Ascending aorta (tissue), 2 donors: ENCODE data around the gene C4A. TPM values are rescaled to one million over a fixed set of nuclear protein-coding genes. Genes with fewer than 3 reads are reported as not detected.

Experiments
- DNase-seq, 2 donors: peaks; one replicate each; pipeline ENCODE4 v3.0.0-alpha.2; 2019; ENCODE audit warnings: low spot score in 2 of 2
- H3K27ac ChIP-seq, 2 donors: fragments of 200-600 bp; sonication (generic); one replicate each; pipeline ENCODE4 v1.5.1; 2016 to 2017; ENCODE audit warnings: mild to moderate bottlenecking in 1 of 2
- H3K27me3 ChIP-seq: fragments of 200-600 bp; sonication (generic); one replicate; pipeline ENCODE4 v1.5.1; 2017
- H3K36me3 ChIP-seq, 2 donors: fragments of 200-600 bp; sonication (generic); one replicate each; pipeline ENCODE4 v1.5.1; 2016
- H3K4me1 ChIP-seq, 2 donors: fragments of 200-600 bp; sonication (generic); one replicate each; pipeline ENCODE4 v1.5.1; 2016 to 2017; ENCODE audit warnings: mild to moderate bottlenecking in 1 of 2
- H3K4me3 ChIP-seq, 2 donors: fragments of 200-600 bp; sonication (generic); one replicate each; pipeline ENCODE4 v1.5.1; 2016 to 2017; ENCODE audit warnings: mild to moderate bottlenecking in 1 of 2
- H3K9me3 ChIP-seq, 2 donors: fragments of 200-600 bp; sonication (generic); one replicate each; pipeline ENCODE4 v1.5.1; 2016
- intact Hi-C: fragments of 100-400 bp; cut with DNase I; formaldehyde crosslinking; loops from one replicate; pipeline ENCODE4 v1.15.1; 2023
- total RNA-seq: library from RNA; depleted of rRNA; stranded (reverse); fragments of >200 nt; gene quantifications from one replicate; pipeline ENCODE4 v1.1.0, GENCODE V29; 2016
- TF ChIP-seq, protein P1 (sequence below), 3 experiments: fragments of 200-600 bp in 2 of 3; fragments of 450-650 bp in 1 of 3; sonication (generic) in 2 of 3; IDR thresholded peaks; one replicate each; pipeline ENCODE4 v1.5.1; 2016 to 2019; ENCODE audit warnings: antibody characterized with exemption in 3 of 3, mild to moderate bottlenecking in 1 of 3, moderate library complexity in 1 of 3

The C4A gene
- total RNA-seq, 1 donor from 2014 or later, result 147 TPM

DNA sequence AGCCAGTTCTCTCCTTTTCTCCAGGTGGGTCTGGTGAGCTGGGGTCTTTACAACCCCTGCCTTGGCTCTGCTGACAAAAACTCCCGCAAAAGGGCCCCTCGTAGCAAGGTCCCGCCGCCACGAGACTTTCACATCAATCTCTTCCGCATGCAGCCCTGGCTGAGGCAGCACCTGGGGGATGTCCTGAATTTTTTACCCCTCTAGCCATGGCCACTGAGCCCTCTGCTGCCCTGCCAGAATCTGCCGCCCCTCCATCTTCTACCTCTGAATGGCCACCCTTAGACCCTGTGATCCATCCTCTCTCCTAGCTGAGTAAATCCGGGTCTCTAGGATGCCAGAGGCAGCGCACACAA is 36.7 kb upstream of the C4A start:
- peak overlapping the region; percentile 91 to 93 for H3K27ac ChIP-seq
- H3K27me3 ChIP-seq, result no peaks in the 10 kb centered on the region
- intact Hi-C loops, result loop anchor here (1.0 to 2.0 kb wide), 2 partner anchors 42 to 216 kb away; partner anchors contain the start of genes DDAH2 and ZBTB12
- no peaks in the 10 kb centered on the region for H3K9me3 ChIP-seq
- no peak for DNase-seq
- peaks cover 3 to 16% of the 10 kb centered on the region in 2 donors for H3K4me1 ChIP-seq
- peak overlapping the region; percentile 28 to 59 for H3K4me3 ChIP-seq
- TF ChIP-seq, protein P1, sequence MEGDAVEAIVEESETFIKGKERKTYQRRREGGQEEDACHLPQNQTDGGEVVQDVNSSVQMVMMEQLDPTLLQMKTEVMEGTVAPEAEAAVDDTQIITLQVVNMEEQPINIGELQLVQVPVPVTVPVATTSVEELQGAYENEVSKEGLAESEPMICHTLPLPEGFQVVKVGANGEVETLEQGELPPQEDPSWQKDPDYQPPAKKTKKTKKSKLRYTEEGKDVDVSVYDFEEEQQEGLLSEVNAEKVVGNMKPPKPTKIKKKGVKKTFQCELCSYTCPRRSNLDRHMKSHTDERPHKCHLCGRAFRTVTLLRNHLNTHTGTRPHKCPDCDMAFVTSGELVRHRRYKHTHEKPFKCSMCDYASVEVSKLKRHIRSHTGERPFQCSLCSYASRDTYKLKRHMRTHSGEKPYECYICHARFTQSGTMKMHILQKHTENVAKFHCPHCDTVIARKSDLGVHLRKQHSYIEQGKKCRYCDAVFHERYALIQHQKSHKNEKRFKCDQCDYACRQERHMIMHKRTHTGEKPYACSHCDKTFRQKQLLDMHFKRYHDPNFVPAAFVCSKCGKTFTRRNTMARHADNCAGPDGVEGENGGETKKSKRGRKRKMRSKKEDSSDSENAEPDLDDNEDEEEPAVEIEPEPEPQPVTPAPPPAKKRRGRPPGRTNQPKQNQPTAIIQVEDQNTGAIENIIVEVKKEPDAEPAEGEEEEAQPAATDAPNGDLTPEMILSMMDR (IDR thresholded peaks at IDR 0.05), result no peak
- no peaks in the 10 kb centered on the region for H3K36me3 ChIP-seq

DNA sequence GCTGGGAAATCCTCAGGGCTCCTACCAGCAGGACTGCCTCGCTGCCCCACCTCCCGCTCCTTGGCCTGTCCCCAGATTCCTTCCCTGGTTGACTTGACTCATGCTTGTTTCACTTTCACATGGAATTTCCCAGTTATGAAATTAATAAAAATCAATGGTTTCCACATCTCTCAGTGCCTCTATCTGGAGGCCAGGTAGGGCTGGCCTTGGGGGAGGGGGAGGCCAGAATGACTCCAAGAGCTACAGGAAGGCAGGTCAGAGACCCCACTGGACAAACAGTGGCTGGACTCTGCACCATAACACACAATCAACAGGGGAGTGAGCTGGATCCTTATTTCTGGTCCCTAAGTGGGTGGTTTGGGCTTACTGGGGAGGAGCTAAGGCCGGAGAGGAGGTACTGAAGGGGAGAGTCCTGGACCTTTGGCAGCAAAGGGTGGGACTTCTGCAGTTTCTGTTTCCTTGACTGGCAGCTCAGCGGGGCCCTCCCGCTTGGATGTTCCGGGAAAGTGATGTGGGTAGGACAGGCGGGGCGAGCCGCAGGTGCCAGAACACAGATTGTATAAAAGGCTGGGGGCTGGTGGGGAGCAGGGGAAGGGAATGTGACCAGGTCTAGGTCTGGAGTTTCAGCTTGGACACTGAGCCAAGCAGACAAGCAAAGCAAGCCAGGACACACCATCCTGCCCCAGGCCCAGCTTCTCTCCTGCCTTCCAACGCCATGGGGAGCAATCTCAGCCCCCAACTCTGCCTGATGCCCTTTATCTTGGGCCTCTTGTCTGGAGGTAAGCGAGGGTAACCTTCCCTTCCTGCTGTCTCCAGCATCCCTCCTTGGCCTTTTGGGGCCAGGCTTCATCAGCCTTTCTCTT is 36.1 kb upstream of the C4A start, which contains the start of gene CFB:
TSS of gene CFB (plus strand) at position 589 of the 863 bp plus-strand sequence. CDS start at position 716, 127 bp downstream.
- Histone ChIP-seq H3K27ac (peak within 1 kb of the TSS; percentile 91 to 93), H3K9me3 (no peaks in the 10 kb centered on the region), H3K4me3 (peak within 1 kb of the TSS; percentile 28 to 59), H3K4me1 (peaks cover 3 to 16% of the 10 kb centered on the region in 2 donors), H3K36me3 (no peaks in the 10 kb centered on the region), H3K27me3 (no peaks in the 10 kb centered on the region)
- peak; percentile 75 to 94 for DNase-seq
- TF ChIP-seq, protein P1 (IDR thresholded peaks at IDR 0.05), result no peak
- intact Hi-C loops, result loop anchor here (1.0 to 2.0 kb wide), 2 partner anchors 43 to 216 kb away; partner anchors contain the start of genes DDAH2 and ZBTB12

DNA sequence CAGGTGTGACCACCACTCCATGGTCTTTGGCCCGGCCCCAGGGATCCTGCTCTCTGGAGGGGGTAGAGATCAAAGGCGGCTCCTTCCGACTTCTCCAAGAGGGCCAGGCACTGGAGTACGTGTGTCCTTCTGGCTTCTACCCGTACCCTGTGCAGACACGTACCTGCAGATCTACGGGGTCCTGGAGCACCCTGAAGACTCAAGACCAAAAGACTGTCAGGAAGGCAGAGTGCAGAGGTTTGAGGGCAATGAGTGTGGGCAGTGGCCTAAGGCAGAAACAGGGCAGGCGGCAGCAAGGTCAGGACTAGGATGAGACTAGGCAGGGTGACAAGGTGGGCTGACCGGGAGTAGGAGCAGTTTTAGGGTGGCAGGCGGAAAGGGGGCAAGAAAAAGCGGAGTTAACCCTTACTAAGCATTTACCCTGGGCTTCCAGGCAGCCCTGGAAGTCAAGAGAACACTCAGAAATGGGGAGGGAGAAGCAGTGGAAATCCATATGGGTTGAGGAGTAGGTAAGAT is 35.4 kb upstream of the C4A start:
- peak overlapping the region; percentile 91 to 93 for H3K27ac ChIP-seq
- TF ChIP-seq, protein P1 (IDR thresholded peaks at IDR 0.05), result no peak
- no peak for DNase-seq
- no peaks in the 10 kb centered on the region for H3K27me3 ChIP-seq
- intact Hi-C loops, result no loop called here
- no peaks in the 10 kb centered on the region for H3K9me3 ChIP-seq
- peak overlapping the region in 1 of 2 donors; percentile 59 for H3K4me3 ChIP-seq
- H3K4me1 ChIP-seq, result peaks cover 3 to 16% of the 10 kb centered on the region in 2 donors
- peaks cover 0 to 3% of the 10 kb centered on the region in 2 donors for H3K36me3 ChIP-seq

DNA sequence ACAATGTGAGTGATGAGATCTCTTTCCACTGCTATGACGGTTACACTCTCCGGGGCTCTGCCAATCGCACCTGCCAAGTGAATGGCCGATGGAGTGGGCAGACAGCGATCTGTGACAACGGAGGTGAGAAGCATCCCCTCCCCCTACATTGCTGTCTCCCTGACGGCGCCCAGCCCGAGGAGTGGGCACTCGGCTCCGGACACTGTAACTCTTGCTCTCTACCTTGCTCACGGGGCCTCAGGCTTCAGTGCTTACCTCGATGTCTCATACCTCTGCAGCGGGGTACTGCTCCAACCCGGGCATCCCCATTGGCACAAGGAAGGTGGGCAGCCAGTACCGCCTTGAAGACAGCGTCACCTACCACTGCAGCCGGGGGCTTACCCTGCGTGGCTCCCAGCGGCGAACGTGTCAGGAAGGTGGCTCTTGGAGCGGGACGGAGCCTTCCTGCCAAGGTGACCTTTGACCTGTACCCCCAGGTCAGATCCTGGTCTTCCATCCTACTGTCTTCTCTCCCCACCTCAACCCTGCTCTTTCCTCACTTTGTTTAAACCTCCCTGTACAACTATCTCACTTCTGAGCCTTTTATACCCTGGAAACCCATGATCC is 34.7 kb upstream of the C4A start:
- Histone ChIP-seq H3K9me3 (no peaks in the 10 kb centered on the region), H3K27me3 (no peaks in the 10 kb centered on the region), H3K4me3 (no peak overlapping the region), H3K36me3 (peaks cover 0 to 10% of the 10 kb centered on the region in 2 donors), H3K27ac (peak overlapping the region in 1 of 2 donors; percentile 91), H3K4me1 (peaks cover 3 to 16% of the 10 kb centered on the region in 2 donors)
- TF ChIP-seq, protein P1 (IDR thresholded peaks at IDR 0.05), result no peak
- no peak for DNase-seq
- intact Hi-C loops, result no loop called here

DNA sequence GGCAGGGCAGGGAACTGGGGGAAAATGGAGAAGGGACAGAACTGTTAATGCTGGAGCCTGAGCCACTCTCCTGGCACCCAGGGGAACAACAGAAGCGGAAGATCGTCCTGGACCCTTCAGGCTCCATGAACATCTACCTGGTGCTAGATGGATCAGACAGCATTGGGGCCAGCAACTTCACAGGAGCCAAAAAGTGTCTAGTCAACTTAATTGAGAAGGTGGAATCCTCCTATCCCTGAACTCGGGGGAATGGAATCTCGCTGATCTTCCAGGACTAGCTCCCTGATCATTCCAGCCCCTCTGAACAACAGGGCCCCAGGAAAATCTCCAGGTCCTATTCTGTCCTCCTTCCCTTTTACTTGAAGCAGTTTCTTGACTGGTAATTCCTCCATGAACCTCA is 34.0 kb upstream of the C4A start:
- H3K9me3 ChIP-seq, result no peaks in the 10 kb centered on the region
- no peak overlapping the region for H3K4me3 ChIP-seq
- H3K27me3 ChIP-seq, result no peaks in the 10 kb centered on the region
- TF ChIP-seq, protein P1 (IDR thresholded peaks at IDR 0.05), result no peak
- peaks cover 3 to 16% of the 10 kb centered on the region in 2 donors for H3K4me1 ChIP-seq
- H3K36me3 ChIP-seq, result peaks cover 2 to 13% of the 10 kb centered on the region in 2 donors
- intact Hi-C loops, result no loop called here
- no peak for DNase-seq
- H3K27ac ChIP-seq, result no peak overlapping the region
